Measurements from ENCODE around the gene TTC9B. TPM values are rescaled to one million over a fixed set of nuclear protein-coding genes. Genes with fewer than 3 reads are reported as not detected.

TTC9B gene
- total and polyA plus RNA-seq, 10 donors = not detected

DNA sequence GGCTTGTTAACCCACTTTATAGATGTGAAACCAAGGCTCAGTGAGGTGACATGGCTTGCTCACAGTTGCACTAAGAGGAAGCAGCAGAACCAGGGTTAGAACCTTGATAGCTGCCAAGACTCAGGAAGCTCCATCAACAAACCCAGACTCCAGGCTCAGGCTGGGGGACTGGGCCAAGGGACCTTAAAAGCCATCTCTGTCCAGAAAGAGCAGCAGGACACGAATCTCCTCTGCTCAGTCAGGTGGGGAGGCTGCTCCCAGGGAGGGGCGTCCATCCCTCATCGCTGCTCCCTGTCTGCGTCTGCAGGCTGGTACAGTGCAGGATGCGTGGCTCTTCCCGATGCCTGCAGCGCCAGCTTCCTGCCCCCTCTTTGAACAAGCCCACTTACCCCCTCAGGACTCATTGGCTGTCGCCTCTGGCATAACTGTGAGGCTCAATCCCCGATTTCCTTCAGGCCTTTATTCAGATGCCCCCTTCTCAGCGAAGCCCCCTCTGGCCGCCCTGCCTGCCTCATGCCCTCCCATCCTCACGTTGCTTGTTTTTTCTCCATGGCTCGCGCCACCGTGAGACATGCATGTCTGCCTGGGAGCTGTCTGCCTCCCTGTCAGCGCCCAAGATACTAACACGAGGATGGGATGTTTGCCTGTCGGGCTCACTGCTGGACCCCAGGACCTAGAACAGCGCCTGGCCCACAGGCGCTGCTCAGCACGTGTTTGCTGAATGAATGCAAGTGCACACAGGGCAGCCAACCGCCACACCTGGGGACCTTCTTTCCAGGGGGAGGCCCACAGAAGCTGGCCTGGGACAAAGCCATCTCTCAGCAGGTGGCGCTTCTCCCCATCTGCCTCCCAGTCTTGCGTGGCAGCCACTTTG lies 45.5 kb upstream of the TTC9B start:
- DNase-seq = no peak
- intact Hi-C loops (cut with DNase I; ENCODE audit: low total_unique reads) = no loop called here
- 92 to 96% (median 94%) methylated on average over 21 to 24 of the region's 24 CpGs for WGBS, 5 donors
- Histone ChIP-seq H3K36me3 (peaks cover 0 to 65% (median 28%) of the 10 kb centered on the region in 6 donors), H3K9me3 (no peaks in the 10 kb centered on the region), H3K4me3 (no peak overlapping the region), H3K27me3 (replicated peaks in 1 of 7) (no peaks in the 10 kb centered on the region), H3K27ac (no peak overlapping the region), H3K4me1 (peaks cover 0 to 53% (median 16%) of the 10 kb centered on the region in 6 donors)
- TF ChIP-seq POLR2AphosphoS5 (IDR thresholded peaks at IDR 0.05) = no peak
- no peak for TF ChIP-seq POLR2A (IDR thresholded peaks at IDR 0.05)
- TF ChIP-seq, protein P1, sequence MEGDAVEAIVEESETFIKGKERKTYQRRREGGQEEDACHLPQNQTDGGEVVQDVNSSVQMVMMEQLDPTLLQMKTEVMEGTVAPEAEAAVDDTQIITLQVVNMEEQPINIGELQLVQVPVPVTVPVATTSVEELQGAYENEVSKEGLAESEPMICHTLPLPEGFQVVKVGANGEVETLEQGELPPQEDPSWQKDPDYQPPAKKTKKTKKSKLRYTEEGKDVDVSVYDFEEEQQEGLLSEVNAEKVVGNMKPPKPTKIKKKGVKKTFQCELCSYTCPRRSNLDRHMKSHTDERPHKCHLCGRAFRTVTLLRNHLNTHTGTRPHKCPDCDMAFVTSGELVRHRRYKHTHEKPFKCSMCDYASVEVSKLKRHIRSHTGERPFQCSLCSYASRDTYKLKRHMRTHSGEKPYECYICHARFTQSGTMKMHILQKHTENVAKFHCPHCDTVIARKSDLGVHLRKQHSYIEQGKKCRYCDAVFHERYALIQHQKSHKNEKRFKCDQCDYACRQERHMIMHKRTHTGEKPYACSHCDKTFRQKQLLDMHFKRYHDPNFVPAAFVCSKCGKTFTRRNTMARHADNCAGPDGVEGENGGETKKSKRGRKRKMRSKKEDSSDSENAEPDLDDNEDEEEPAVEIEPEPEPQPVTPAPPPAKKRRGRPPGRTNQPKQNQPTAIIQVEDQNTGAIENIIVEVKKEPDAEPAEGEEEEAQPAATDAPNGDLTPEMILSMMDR (IDR thresholded peaks at IDR 0.05 in 8 of 11, conservative IDR thresholded peaks at IDR 0.05 in 3 of 11) = no peak

DNA sequence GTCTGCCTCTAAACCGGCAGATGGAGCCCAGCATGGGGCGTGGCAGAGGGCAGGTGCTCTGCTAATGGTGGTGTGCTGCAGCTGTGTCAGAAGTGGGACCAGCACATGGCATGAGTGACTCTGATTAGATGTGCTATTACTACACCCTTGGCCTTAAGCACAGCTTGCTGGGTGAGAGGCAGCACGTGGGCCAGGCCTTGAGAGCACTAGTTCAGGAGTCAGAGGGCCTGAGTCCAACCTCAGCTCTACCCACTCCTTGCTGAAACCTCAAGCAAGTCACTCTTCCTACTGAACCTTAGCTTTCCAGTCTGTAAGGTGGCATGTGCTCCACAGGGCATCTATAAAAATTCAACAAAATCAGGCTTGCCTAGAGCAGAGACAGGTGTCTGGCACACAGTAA lies 44.2 kb upstream of the TTC9B start:
- TF ChIP-seq POLR2AphosphoS5 (IDR thresholded peaks at IDR 0.05) (no peak), POLR2A (IDR thresholded peaks at IDR 0.05) (no peak)
- TF ChIP-seq, protein P1 (IDR thresholded peaks at IDR 0.05 in 8 of 11, conservative IDR thresholded peaks at IDR 0.05 in 3 of 11) = no peak
- Histone ChIP-seq H3K4me1 (peaks cover 0 to 45% (median 7%) of the 10 kb centered on the region in 6 donors), H3K27ac (no peak overlapping the region), H3K4me3 (no peak overlapping the region), H3K36me3 (peaks cover 0 to 53% (median 28%) of the 10 kb centered on the region in 6 donors), H3K9me3 (no peaks in the 10 kb centered on the region), H3K27me3 (replicated peaks in 1 of 7) (no peaks in the 10 kb centered on the region)
- intact Hi-C loops (cut with DNase I; ENCODE audit: low total_unique reads) = no loop called here
- WGBS, 5 donors = 83 to 96% (median 94%) methylated on average over 3 of the region's 3 CpGs
- no peak for DNase-seq

GRCh38 chr19:40261631-40262030 lies 43.4 kb upstream of the TTC9B start:
- H3K9me3 ChIP-seq = no peaks in the 10 kb centered on the region
- no peak overlapping the region for H3K4me3 ChIP-seq
- 79 to 90% (median 82%) methylated on average over 8 of the region's 8 CpGs for WGBS, 5 donors
- intact Hi-C loops (cut with DNase I; ENCODE audit: low total_unique reads) = no loop called here
- no peak for TF ChIP-seq POLR2AphosphoS5 (IDR thresholded peaks at IDR 0.05)
- TF ChIP-seq POLR2A (IDR thresholded peaks at IDR 0.05) = no peak
- TF ChIP-seq, protein P1 (IDR thresholded peaks at IDR 0.05 in 8 of 11, conservative IDR thresholded peaks at IDR 0.05 in 3 of 11) = no peak
- peaks cover 0 to 45% (median 7%) of the 10 kb centered on the region in 6 donors for H3K4me1 ChIP-seq
- no peaks in the 10 kb centered on the region for H3K27me3 ChIP-seq (replicated peaks in 1 of 7)
- DNase-seq = no peak
- H3K36me3 ChIP-seq = peaks cover 0 to 53% (median 34%) of the 10 kb centered on the region in 6 donors
- H3K27ac ChIP-seq = no peak overlapping the region

GRCh38 chr19:40257096-40257517 lies 38.9 kb upstream of the TTC9B start:
- H3K27me3 ChIP-seq (replicated peaks in 1 of 7) = no peaks in the 10 kb centered on the region
- DNase-seq = no peak
- TF ChIP-seq POLR2AphosphoS5 (IDR thresholded peaks at IDR 0.05) (no peak), POLR2A (IDR thresholded peaks at IDR 0.05) (no peak)
- TF ChIP-seq, protein P1 (IDR thresholded peaks at IDR 0.05 in 8 of 11, conservative IDR thresholded peaks at IDR 0.05 in 3 of 11) = no peak
- peaks cover 0 to 54% (median 40%) of the 10 kb centered on the region in 6 donors for H3K36me3 ChIP-seq
- no peaks in the 10 kb centered on the region for H3K9me3 ChIP-seq
- intact Hi-C loops (cut with DNase I; ENCODE audit: low total_unique reads) = no loop called here
- H3K4me3 ChIP-seq = no peak overlapping the region
- H3K27ac ChIP-seq = no peak overlapping the region
- WGBS, 5 donors = 77 to 91% (median 86%) methylated on average over 9 of the region's 9 CpGs
- peaks cover 0 to 39% (median 5%) of the 10 kb centered on the region in 6 donors for H3K4me1 ChIP-seq

All from spleen (tissue), 11 donors.